ENCODE results near the gene RAB2B. TPM values are rescaled to one million over a fixed set of nuclear protein-coding genes. Genes with fewer than 3 reads are reported as not detected.

Gene RAB2B
- 10 to 100 TPM; 37.2 to 51.3 (median 43.0) TPM for polyA plus RNA-seq (ENCODE audit: insufficient read length in 3 of 3)
- long read RNA-seq, donor 1, partial matches to known transcripts: 40 of 53 reads
- long read RNA-seq, donor 1, other reads (novel, unspliced or antisense): 9 of 53 reads
- long read RNA-seq, donor 2, transcript RAB2B-201 (8 exons, 2,928 nt): major isoform, 6 of 6 reads
- long read RNA-seq, donor 2, partial matches to known transcripts: 0 of 6 reads
- long read RNA-seq, donor 2, other reads (novel, unspliced or antisense): 0 of 6 reads
- long read RNA-seq, donor 3, partial matches to known transcripts: 0 of 1 reads
- long read RNA-seq, donor 3, other reads (novel, unspliced or antisense): 0 of 1 reads
- long read RNA-seq, donor 4, partial matches to known transcripts: 0 of 4 reads
- long read RNA-seq, donor 4, other reads (novel, unspliced or antisense): 0 of 4 reads
- long read RNA-seq, donor 5, transcript RAB2B-201 (8 exons, 2,928 nt): major isoform, 6 of 7 reads
- long read RNA-seq, donor 5, partial matches to known transcripts: 0 of 7 reads
- long read RNA-seq, donor 5, other reads (novel, unspliced or antisense): 0 of 7 reads
- long read RNA-seq, donor 6, partial matches to known transcripts: 6 of 12 reads
- long read RNA-seq, donor 6, other reads (novel, unspliced or antisense): 0 of 12 reads
- long read RNA-seq, donor 7, partial matches to known transcripts: 0 of 3 reads
- long read RNA-seq, donor 7, other reads (novel, unspliced or antisense): 0 of 3 reads
- long read RNA-seq, donor 8, partial matches to known transcripts: 0 of 3 reads
- long read RNA-seq, donor 8, other reads (novel, unspliced or antisense): 0 of 3 reads
- long read RNA-seq, donor 9, partial matches to known transcripts: 12 of 18 reads
- long read RNA-seq, donor 9, other reads (novel, unspliced or antisense): 0 of 18 reads
- long read RNA-seq, donor 10, partial matches to known transcripts: 5 of 18 reads
- long read RNA-seq, donor 10, other reads (novel, unspliced or antisense): 8 of 18 reads
- long read RNA-seq, donor 11, partial matches to known transcripts: 7 of 12 reads
- long read RNA-seq, donor 11, other reads (novel, unspliced or antisense): 0 of 12 reads
- long read RNA-seq, donor 12, transcript RAB2B-204 (3 exons, 621 nt): major isoform, 6 of 18 reads
- long read RNA-seq, donor 12, partial matches to known transcripts: 7 of 18 reads
- long read RNA-seq, donor 12, other reads (novel, unspliced or antisense): 0 of 18 reads
- long read RNA-seq, donor 13, partial matches to known transcripts: 0 of 7 reads
- long read RNA-seq, donor 13, other reads (novel, unspliced or antisense): 0 of 7 reads
- long read RNA-seq, donor 14: 0 reads
- long read RNA-seq, donor 15: 0 reads
- long read RNA-seq, donor 16, partial matches to known transcripts: 0 of 8 reads
- long read RNA-seq, donor 16, other reads (novel, unspliced or antisense): 0 of 8 reads

DNA sequence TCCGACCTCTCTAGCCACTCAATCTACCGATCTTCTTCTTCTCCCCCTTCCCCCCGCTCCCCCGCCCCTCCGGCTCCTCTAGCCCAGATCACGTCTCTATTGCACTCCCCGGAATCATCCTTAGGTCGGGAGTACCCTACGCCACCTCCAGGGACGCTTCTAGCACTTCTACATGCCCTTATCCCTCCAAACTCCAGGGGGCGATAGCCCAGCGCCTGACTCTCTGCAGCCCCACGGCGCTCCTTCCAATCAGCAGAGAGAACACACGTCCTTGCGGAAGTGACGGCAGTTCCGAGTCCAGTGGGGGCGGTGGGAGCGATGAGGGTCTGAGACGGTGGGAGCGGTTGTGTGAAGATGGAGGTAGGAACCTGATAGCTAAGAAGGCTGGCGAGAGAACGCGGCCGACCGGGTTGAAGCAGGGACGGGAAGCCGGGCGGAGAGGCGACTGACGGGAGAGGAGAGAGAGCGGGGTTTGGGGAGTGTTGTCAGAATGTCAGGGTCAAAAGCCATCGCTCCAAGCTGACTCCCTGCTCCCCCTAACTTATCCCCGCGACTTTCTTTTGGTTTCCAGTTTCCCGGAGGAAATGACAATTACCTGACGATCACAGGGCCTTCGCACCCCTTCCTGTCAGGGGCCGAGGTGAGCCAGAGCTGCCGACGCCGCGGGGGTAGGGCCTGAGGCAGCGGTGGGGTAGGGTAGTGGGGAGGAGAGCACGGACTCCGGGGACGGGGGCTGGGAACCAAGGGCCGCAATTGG lies at the start of gene RAB2B, which contains the start of gene TOX4:
Gene RAB2B (minus strand): TSS at position 35 of the 757 bp plus-strand sequence. CDS start 87 bp downstream, outside the sequence.
Gene TOX4 (plus strand): TSS at position 271 of the 757 bp plus-strand sequence. CDS start 84 bp downstream, at position 355.
- peak; percentile 99 for DNase-seq

DNA sequence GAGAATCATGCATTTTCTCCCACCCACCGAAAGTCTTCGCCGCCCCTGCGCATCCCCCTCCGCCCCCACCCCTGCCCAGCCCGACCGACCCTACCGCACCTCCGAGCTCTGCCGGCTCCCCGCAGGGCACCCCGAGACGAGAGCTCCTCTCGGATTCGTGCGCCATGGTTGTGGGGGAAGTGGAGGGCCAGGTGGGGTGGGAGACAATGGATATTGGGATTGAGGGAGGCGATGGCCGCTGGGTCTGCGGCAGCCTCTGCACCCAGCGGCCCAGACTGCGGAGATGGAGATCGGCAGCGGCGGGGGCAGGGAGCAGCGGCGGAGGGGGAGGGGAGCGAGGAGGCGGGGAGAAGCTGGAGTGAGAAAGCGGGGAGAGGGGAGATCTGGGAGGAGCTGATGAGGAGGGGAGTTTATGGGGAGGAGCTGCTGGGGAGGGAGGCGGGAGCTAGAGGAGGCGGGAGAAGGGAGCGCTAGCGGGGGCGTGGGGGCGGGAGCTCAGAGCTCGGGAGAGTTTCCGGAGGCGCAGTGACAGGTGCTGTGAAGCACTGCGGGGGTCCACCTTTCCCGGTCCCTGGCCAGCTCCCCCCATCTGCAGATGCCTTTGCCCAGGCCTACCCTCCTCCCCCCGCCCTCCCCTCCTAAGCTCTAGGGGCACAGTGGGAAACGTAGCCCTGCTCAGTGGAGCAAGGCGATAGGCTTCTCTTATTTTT lies 49.4 kb upstream of the RAB2B start, which contains the start of gene SALL2:
Gene SALL2 (minus strand): TSS at position 385 of the 710 bp plus-strand sequence. CDS start 219 bp downstream, at position 166.
- peak; percentile 93 for DNase-seq

DNA sequence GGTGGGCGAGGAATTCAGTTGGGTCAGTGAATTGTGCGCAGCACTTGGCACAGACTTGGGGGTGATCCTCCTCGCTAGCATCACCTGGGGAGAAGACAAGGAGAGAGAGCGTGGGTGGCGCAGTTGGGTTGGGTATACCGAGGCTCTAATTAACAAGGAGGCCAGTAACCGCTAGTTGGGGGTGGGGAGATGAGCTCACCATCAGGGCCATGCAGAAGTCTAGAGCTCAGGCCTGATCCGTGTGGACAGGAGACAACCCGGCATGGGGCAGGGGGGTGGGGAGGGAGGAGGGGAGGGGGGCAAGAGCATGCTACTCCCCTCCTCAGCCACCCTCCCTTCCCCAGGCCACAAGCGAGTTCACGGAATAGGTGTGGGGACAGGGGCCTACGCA lies 48.8 kb upstream of the RAB2B start:
- DNase-seq: no peak

DNA sequence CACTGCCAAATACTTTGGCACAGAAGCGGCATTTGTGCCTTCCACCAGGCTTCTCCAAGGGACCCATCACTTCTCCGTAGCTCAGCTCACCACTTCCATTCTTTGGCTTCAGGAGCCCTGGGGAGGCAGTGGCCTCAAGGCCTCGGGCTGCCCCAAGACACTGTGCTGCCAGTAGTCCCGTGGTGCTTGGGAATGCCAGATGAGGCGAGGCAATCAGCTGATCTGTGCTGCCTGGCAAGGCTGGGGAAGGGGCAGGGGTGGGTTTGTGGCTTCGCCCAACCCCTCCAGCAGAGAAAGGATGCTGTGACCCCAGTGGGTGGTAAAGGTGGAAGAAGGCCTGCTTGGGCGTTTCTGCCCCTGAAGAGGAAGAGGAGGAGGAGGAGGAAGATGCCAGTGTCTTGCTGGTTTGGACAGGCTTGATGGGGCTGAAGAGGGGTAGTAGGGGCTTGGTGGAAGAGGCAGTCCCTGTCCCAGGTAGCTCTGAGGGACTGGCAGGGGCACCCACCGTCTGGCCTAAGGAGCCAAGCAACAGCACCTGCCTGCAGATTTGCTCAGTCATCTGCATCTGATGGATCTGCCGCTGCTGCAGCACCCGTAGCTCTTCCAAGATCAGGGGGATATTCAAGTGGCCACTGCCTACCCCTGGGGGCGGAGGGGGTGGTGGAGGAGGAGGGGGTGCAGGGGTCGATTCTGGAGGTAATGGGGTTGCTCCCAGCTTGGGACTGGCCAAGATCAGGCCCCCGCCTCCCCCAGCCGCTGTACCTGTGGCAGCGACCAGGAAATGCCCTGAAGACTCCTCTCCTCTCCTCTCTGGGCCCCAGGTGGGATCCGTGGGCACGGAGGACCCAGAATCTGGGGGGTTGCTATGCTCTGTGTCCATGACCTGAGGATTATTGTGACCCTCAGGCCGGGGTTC lies 48.1 kb upstream of the RAB2B start:
- DNase-seq: no peak

DNA sequence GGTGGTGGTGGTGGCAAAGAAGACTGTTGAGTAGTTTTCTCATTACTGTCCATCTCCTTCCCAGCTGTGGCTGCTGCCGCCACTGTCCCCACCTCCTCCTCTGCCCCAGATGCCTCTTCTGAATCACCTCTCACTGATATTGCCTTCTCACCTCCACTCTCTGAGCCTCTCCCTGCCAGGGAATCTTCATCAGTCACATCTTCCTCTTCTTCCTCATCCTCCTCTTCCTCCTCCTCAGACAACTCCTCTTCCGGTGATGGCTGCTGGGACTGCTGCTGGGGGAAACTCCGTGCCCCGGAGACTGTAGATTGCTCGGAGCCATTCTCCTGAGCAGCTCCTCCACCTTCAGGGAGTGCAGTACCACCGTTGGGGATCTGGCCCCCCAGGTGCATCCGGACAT lies 46.4 kb upstream of the RAB2B start:
- DNase-seq: no peak

DNA sequence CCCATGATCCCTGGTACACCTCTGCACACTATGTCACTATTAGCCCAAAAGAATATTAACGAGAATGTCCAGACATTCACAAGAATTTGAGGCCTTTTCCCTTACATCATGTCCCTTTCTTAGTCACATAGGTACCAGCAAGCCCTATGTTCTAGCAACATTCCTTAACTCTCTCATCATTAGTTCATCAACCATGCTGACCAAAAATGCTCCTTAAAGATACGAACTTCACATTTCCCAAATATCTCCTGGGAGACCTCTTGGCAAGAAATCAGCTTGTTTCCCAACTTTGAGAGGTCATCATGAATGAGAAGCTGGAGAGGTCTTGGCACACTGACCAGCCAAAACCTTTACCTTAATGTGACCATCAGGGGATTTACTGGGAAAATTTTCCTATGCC lies 44.7 kb upstream of the RAB2B start:
- no peak for DNase-seq

DNA sequence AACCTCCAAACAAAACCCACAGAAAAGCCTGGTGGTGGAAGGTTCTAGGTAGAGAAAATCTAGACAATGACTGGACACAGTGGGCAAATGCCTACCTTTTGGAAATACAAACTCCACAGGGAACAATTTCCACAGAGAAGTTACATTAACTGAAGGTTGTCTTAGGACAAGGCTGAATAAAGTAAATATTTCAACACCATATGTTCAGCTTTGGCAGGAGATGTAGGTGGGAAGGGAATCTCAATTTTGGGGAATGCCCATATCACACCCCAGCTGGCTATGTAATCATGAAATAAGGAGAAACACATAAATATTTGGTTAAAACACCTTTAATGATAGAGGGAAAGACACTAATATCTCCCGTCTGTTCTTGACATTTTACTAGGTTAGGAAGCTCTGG lies 44.0 kb upstream of the RAB2B start:
- no peak for DNase-seq

DNA sequence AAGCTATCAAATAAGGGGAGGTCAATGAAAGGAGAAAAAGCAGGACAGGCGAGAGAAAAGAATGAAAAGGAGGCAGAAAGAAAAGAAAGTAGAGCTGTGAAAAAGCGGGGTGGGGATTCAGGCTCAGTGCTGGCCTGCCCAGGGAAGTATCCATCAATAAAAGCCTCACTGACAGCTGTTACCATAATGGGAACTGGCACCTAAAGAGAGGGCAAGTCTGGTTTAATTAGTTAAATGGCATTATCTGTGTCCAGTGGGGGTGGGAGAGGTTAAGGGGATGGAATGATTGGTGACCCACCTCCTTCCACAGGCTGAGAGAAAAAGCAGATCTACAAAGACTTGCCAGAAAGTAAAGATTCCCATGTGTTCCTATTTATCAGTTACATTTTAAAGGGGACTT lies 42.0 kb upstream of the RAB2B start:
- no peak for DNase-seq

DNA sequence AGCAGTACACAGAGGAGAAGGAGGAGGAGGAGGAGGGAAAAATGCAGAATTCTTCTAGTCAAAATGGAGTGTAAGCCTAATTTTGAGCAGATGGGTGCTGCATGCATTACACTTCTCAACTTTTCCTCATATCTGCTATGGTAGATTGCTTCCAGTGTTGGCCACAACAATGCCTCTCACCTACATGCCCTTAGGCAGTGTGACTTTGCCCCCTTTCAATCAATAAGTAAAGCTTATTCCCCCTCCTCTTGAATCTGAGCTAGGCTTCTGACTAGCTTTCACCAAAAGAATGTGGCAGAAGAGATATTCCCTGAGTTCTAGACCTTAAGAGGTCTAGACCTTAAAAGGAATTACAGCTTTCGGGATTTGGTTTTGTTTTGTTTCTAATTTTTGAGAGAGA lies 37.6 kb upstream of the RAB2B start:
- DNase-seq: no peak

DNA sequence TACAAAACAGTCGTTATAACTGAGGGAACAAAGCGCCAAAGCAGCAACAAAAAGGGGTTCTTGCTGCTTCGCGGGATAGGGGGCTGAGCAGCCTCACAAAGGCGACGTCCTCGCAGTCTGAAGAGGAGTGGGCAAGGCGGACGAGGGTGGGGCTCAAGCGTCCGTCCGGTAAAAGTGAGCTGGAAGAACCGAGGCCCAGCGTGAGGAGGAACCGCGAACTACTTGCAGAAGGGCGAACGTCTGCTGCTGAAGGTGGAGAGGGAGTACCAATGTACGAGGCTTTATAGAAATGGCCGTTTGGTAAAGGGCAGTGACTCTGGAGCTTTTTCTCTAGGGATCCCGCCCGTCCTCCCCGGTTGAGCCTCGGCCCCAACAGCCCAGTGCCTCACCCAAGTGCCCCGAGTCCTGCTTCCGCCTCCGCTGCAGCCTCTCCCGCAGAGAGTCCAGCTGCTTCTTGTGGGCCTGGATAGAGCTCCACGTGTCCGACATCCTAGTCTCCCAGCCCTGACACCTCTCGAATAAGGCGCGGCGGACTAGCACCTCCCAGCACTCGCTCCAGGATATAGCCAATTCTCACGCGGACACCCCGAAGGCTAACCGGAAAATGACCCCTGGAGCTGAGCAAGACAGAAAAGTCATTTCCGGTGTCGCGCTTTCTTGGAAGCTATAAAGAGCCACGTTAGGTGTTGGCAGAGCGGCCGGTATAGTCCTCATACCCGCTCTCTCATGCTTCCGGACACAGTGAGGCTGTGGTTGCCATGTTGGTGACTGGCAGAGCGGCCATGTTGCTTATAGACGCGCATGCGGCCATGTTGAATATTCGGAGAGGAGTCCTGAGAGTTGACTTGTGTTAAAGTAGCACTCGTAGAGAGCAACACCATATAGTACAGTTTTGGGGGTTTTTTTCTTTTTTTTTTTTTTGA lies 34.2 kb upstream of the RAB2B start, which contains the start of gene METTL3:
Gene METTL3 (minus strand): TSS at position 606 of the 923 bp plus-strand sequence. CDS start 117 bp downstream, at position 489.
- DNase-seq: peak; percentile 99

DNA sequence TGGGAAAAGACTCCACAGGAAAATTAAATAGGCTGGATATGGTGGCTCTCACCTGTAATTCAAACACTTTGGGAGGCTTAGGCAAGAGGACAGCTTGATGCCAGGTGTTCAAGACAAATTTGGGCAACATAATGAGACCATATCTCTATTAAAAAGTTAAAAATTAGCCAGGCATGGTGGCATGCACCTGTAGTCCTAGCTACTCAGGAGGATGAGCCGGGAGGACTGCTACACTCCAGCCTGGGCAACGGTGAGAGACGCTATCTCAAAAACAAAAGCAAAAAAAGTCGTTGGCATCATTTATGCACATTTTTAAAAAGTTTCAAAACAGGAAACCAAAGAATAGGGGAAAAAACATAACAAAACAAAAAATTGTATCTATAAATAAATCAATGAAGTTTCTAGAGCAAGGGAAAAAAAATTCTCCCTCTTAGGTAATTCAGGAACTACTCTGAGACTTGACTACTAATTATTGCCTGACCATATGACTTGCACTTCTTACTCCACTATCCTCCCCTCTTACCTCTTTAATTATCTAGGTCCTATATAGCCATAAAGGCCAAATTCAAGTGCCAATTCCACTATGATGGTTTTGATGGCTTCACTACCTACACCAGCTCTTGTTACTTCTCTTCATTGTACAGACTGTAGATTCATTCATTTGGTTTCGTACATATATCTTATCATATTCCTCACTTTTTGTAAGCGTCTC lies 32.8 kb upstream of the RAB2B start:
- no peak for DNase-seq

DNA sequence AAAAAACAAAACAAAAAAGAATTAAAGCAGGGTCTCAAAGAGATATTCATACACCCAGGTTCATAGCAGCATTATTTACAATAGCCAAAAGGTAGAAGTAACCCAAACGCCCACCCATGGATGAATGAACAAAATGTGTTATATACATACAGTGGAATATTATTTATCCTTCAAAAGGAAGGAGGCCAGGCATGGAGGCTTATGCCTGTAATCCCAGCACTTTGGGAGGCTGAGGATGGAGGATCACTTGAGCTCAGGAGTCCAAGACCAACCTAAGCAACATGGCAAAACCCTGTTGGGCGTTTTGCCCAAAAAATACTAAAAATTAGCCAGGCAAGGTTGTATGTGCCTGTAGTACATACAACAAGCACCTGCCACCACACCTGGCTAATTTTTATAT lies 29.8 kb upstream of the RAB2B start:
- DNase-seq: no peak

DNA sequence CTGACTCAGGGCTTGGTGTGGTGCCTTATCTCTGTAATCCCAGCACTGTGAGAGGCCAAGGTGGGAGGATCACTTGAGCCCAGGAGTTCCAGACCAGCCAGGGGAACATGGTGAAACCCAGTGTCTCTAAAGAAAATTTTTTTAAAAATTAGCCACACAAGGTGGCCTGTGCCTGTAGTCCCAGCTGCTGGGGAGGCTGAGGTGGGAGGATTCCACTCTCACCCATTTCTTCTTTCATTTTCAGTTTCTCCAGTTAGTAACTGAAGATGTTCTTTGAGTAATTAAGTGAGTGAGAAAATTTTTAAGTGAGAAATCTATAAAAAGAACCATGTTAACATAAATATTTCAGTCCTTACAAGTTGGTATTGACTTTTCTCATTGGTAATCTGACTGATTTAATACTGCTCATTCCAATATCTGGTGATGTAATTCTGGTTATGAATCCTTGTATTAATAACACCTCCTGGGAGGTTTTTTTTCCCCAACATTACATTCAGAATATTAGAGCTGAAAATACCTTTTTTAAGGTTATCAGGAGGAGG lies 28.3 kb upstream of the RAB2B start:
- no peak for DNase-seq

DNA sequence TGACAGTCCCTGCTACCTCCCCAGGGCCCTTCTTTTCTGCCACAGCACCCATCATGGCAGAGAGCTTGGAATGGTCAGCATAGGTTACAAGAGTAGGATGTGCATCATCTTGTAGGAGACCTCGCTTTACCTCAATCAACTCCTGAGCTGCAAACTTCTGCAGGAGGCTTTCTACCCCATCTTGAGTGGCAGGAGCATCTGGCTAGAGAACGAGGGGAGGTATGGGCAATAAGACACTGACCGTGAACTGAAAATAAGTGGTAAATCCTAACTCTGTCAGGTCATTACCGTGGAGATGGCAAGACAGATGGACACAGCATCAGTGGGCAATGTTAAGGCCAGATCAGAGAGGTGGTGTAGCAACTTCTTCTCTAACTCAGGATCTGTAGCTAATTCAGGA lies 26.6 kb upstream of the RAB2B start:
- DNase-seq: no peak

DNA sequence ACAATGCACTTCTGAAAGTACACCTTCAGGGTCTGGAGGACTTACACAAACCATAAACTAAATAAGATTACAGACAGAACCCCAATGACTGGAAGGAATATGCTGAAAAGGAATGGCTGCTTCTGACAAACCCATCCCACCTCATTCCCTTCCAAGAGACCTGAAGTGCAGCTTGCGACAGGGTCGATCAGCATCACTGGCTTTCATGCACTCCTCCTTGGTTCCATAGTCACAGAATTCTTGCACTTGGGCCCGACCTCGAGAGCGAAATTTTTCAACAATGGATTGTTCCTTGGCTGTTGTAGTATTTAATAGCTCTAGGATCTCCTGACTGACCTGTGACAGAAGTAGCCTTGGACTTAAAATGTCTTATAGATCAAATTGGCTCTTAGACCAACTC lies 24.8 kb upstream of the RAB2B start:
- DNase-seq: no peak
